ENCODE results near the gene GNAT1. TPM values are rescaled to one million over a fixed set of nuclear protein-coding genes. Genes with fewer than 3 reads are reported as not detected.

Gene GNAT1
- total RNA-seq, 1 donor from 2014 or later: 4.7 TPM

DNA sequence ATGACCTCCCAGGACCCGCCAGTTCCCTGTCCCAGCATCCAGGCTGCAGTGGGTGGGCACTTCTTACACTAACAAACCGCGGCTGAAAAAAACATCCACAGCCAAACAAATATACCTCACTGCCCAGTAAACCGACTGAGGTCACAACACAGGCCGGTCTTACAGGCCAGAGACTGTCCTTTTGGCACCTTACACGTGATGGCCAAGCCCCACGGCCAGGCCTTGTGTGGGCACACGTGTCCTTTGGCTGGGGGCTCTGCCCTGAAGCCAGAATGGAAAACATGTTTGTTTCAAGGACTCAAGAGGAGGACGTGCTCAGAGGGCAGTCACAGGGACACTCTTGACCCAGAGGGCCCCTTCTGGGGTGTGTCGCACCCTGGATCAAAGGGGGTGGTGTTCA, 23.4 kb downstream of the GNAT1 start:
- Histone ChIP-seq H3K27me3 (no peaks in the 10 kb centered on the region), H3K9me3 (no peaks in the 10 kb centered on the region), H3K4me1 (no peaks in the 10 kb centered on the region), H3K36me3 (no peaks in the 10 kb centered on the region), H3K27ac (no peak overlapping the region), H3K4me3 (no peak overlapping the region)
- intact Hi-C loops (cut with DNase I): no loop called here
- no peak for DNase-seq (ENCODE audit: low spot score in 2 of 2)
- TF ChIP-seq CTCF (IDR thresholded peaks at IDR 0.05): no peak

GRCh38 chr3:50215529-50215928, 24.1 kb downstream of the GNAT1 start:
- intact Hi-C loops (cut with DNase I): no loop called here
- DNase-seq (ENCODE audit: low spot score in 2 of 2): no peak

GRCh38 chr3:50217681-50218080, 26.3 kb downstream of the GNAT1 start:
- H3K9me3 ChIP-seq: no peaks in the 10 kb centered on the region
- intact Hi-C loops (cut with DNase I): no loop called here
- TF ChIP-seq CTCF (IDR thresholded peaks at IDR 0.05): no peak
- no peak overlapping the region for H3K4me3 ChIP-seq
- no peaks in the 10 kb centered on the region for H3K27me3 ChIP-seq
- H3K27ac ChIP-seq: no peak overlapping the region
- no peaks in the 10 kb centered on the region for H3K36me3 ChIP-seq
- no peaks in the 10 kb centered on the region for H3K4me1 ChIP-seq
- no peak for DNase-seq (ENCODE audit: low spot score in 2 of 2)

More at GRCh38 chr3:50215529-50215928, 24.1 kb downstream of the GNAT1 start:
- no peaks in the 10 kb centered on the region for H3K27me3 ChIP-seq
- H3K4me3 ChIP-seq: no peak overlapping the region
- no peaks in the 10 kb centered on the region for H3K36me3 ChIP-seq
- H3K9me3 ChIP-seq: no peaks in the 10 kb centered on the region
- no peak overlapping the region for H3K27ac ChIP-seq
- H3K4me1 ChIP-seq: no peaks in the 10 kb centered on the region
- no peak for TF ChIP-seq CTCF (IDR thresholded peaks at IDR 0.05)

GRCh38 chr3:50218448-50218847, 27.0 kb downstream of the GNAT1 start:
- no peak for TF ChIP-seq CTCF (IDR thresholded peaks at IDR 0.05)
- no peak for DNase-seq (ENCODE audit: low spot score in 2 of 2)
- intact Hi-C loops (cut with DNase I): no loop called here

DNA sequence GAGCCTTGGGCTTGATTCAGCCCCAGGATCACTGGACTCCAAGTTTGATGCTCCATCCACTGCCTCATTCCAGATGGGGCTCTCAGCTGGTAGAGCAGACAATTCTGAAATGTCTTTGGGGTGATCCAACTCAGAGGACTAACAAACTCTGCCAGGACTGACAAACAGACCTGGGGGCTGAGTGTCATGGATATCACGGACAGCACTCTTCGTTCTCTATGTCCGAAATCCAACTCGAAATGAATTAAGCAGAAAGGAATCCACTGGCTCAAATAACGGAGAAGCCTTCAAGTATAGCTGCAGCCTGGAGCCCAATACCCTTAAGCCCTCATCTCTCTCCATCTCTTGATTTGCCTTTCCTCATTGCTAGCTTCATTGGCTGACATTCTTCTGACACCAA, 27.9 kb downstream of the GNAT1 start:
- DNase-seq (ENCODE audit: low spot score in 2 of 2): no peak
- Histone ChIP-seq H3K4me3 (no peak overlapping the region), H3K36me3 (no peaks in the 10 kb centered on the region), H3K27me3 (no peaks in the 10 kb centered on the region), H3K9me3 (no peaks in the 10 kb centered on the region), H3K27ac (no peak overlapping the region), H3K4me1 (no peaks in the 10 kb centered on the region)
- intact Hi-C loops (cut with DNase I): no loop called here
- no peak for TF ChIP-seq CTCF (IDR thresholded peaks at IDR 0.05)

More at GRCh38 chr3:50218448-50218847, 27.0 kb downstream of the GNAT1 start:
- Histone ChIP-seq H3K4me1 (no peaks in the 10 kb centered on the region), H3K36me3 (no peaks in the 10 kb centered on the region), H3K27ac (no peak overlapping the region), H3K9me3 (no peaks in the 10 kb centered on the region), H3K4me3 (no peak overlapping the region), H3K27me3 (no peaks in the 10 kb centered on the region)

GRCh38 chr3:50220109-50220508, 28.7 kb downstream of the GNAT1 start:
- no peaks in the 10 kb centered on the region for H3K9me3 ChIP-seq
- DNase-seq (ENCODE audit: low spot score in 2 of 2): no peak
- H3K4me3 ChIP-seq: no peak overlapping the region
- no peak for TF ChIP-seq CTCF (IDR thresholded peaks at IDR 0.05)
- H3K27me3 ChIP-seq: no peaks in the 10 kb centered on the region
- no peaks in the 10 kb centered on the region for H3K4me1 ChIP-seq
- intact Hi-C loops (cut with DNase I): no loop called here
- H3K27ac ChIP-seq: no peak overlapping the region
- no peaks in the 10 kb centered on the region for H3K36me3 ChIP-seq

Data from ascending aorta (tissue), 2 donors.